ENCODE measurements around the gene PAK1. TPM values are rescaled to one million over a fixed set of nuclear protein-coding genes. Genes with fewer than 3 reads are reported as not detected.

The PAK1 gene
- total and polyA plus RNA-seq, 9 of the 15 experiments (the other 6 are each of a cell fraction or from before 2014, with no cell fraction given): 0.52 to 11.7 (median 1.9) TPM

GRCh38 chr11:77450227-77450626, 23.7 kb downstream of the PAK1 start:
- Histone ChIP-seq H3K79me2 (ENCODE audit: control insufficient read depth, insufficient read depth, low read length) (no peaks in the 10 kb centered on the region), H2AFZ (ENCODE audit: low read depth, low read length) (no peak overlapping the region), H4K20me1 (replicated peaks; ENCODE audit: control insufficient read depth, insufficient read depth, low read length) (no peaks in the 10 kb centered on the region), H3K9ac (ENCODE audit: insufficient read depth in 1 of 2, low read depth in 2 of 2, low read length in 2 of 2) (no peak overlapping the region), H3K27ac (ENCODE audit: extremely low read depth, low read depth, low read length) (no peak overlapping the region), H3K36me3 (ENCODE audit: control insufficient read depth, insufficient read depth, low read length) (no peaks in the 10 kb centered on the region), H3K27me3 (ENCODE audit: control insufficient read depth in 2 of 2, insufficient read depth in 2 of 2, low read length in 2 of 2) (peaks cover 0 to 2% of the 10 kb centered on the region in 2 experiments; a peak in 3 of 5 replicates), H3K4me3 (no peak overlapping the region), H3K9me3 (replicated peaks; ENCODE audit: control insufficient read depth, insufficient read depth, low read depth, low read length) (no peaks in the 10 kb centered on the region), H3K4me1 (replicated peaks in 1 of 2; ENCODE audit: control insufficient read depth in 2 of 2, insufficient read depth in 2 of 2, low read length in 2 of 2) (no peaks in the 10 kb centered on the region), H3K9me1 (ENCODE audit: control insufficient read depth, insufficient read depth, low read length) (no peaks in the 10 kb centered on the region), H3K4me2 (ENCODE audit: insufficient read depth, low read length) (no peak overlapping the region)
- BruUV-seq (replicated peaks): no TSS peak
- ChIA-PET CTCF (ENCODE audit: low intra/inter-chr PET ratio) (no interaction called here), POLR2A (interaction anchor here (0.5 kb wide), 1 partner anchor 749 kb away, joined by 3 read pairs; no protein-coding TSS in a partner anchor)
- in situ Hi-C loops (cut with MboI) (no loop called here), intact Hi-C loops (cut with micrococcal nuclease) (no loop called here)
- ATAC-seq (no peak), DNase-seq (ENCODE audit: extremely low read depth in 1 of 4, low spot score in 3 of 4) (no peak), FAIRE-seq (no peak)
- no peak for TF ChIP-seq RBM34 (IDR thresholded peaks at IDR 0.05; ENCODE audit: borderline replicate concordance, insufficient read depth, low read length)
- no peak for TF ChIP-seq TAF1 (IDR thresholded peaks at IDR 0.05; ENCODE audit: control insufficient read depth, extremely low read depth, insufficient read depth, low read length, severe bottlenecking)
- TF ChIP-seq ARID2 (IDR thresholded peaks at IDR 0.05): no peak
- TF ChIP-seq, protein P1, sequence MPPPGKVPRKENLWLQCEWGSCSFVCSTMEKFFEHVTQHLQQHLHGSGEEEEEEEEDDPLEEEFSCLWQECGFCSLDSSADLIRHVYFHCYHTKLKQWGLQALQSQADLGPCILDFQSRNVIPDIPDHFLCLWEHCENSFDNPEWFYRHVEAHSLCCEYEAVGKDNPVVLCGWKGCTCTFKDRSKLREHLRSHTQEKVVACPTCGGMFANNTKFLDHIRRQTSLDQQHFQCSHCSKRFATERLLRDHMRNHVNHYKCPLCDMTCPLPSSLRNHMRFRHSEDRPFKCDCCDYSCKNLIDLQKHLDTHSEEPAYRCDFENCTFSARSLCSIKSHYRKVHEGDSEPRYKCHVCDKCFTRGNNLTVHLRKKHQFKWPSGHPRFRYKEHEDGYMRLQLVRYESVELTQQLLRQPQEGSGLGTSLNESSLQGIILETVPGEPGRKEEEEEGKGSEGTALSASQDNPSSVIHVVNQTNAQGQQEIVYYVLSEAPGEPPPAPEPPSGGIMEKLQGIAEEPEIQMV (tag; conservative IDR thresholded peaks at IDR 0.05; ENCODE audit: low read depth): no peak
- no peak for TF ChIP-seq SAFB (IDR thresholded peaks at IDR 0.05; ENCODE audit: borderline replicate concordance, low read depth, low read length)
- no peak for TF ChIP-seq TAF15 (IDR thresholded peaks at IDR 0.05; ENCODE audit: low read depth, low read length)
- no peak for TF ChIP-seq ZNF224 (CRISPR knock-in tag; IDR thresholded peaks at IDR 0.05)
- no peak for TF ChIP-seq POLR2G (IDR thresholded peaks at IDR 0.05; ENCODE audit: low read depth, low read length)
- no peak for TF ChIP-seq HCFC1 (IDR thresholded peaks at IDR 0.05; ENCODE audit: low read depth, low read length)
- no peak for TF ChIP-seq BACH1 (tag; IDR thresholded peaks at IDR 0.05)
- WGBS (ENCODE audit: insufficient coverage, low coverage, missing lambda C conversion rate): 4% methylated on average over 1 of the region's 1 CpG
